HepG2 (cell line): ENCODE data around the gene TBL2. TPM values are rescaled to one million over a fixed set of nuclear protein-coding genes. Genes with fewer than 3 reads are reported as not detected.
A peak's percentile ranks its signal among the peaks of the same experiment; 100 is the strongest.

Experiments used
- CBX2 ChIP-seq, 2 experiments: fragments of 200-600 bp in 1 of 2; sonication (generic); formaldehyde crosslinking in 1 of 2; IDR thresholded peaks; 2 replicates each; pipeline versions ENCODE4 v1.7.0 to v1.8.1; 2018 to 2022; ENCODE audit warnings: low read depth in 2 of 2, low read length in 1 of 2, mild to moderate bottlenecking in 1 of 2, missing genetic modification reagents in 1 of 2
- CREB3 ChIP-seq: sonication (generic); formaldehyde crosslinking; IDR thresholded peaks from 2 replicates; pipeline ENCODE4 v1.5.0; 2020; ENCODE audit warnings: missing genetic modification reagents
- CSRNP1 ChIP-seq: sonication (generic); formaldehyde crosslinking; IDR thresholded peaks from 2 replicates; pipeline ENCODE4 v1.8.1; 2023; ENCODE audit warnings: mild to moderate bottlenecking, missing genetic modification reagents
- HNF1B ChIP-seq: sonication (generic); formaldehyde crosslinking; IDR thresholded peaks from 2 replicates; pipeline ENCODE4 v1.5.1; 2020; ENCODE audit warnings: mild to moderate bottlenecking, moderate library complexity, missing genetic modification reagents
- KDM2A ChIP-seq: sonication (generic); formaldehyde crosslinking; IDR thresholded peaks from 2 replicates; pipeline ENCODE4 v1.4.0; 2020; ENCODE audit warnings: low read depth, missing genetic modification reagents, borderline replicate concordance
- KDM3A ChIP-seq: IDR thresholded peaks from 2 replicates; pipeline ENCODE4 v1.6.1; 2018; ENCODE audit warnings: low read depth, missing compliant biosample characterization
- KLF13 ChIP-seq: sonication (generic); formaldehyde crosslinking; IDR thresholded peaks from 2 replicates; pipeline ENCODE4 v1.4.0; 2020; ENCODE audit warnings: mild to moderate bottlenecking, missing genetic modification reagents
- KLF9 ChIP-seq: IDR thresholded peaks from 2 replicates; pipeline ENCODE4 v1.6.1; 2016; ENCODE audit warnings: low read depth
- MNT ChIP-seq: fragments of 450-650 bp; IDR thresholded peaks from 2 replicates; pipeline ENCODE4 v1.6.1; 2016
- RFXANK ChIP-seq: IDR thresholded peaks from 2 replicates; pipeline ENCODE4 v1.6.1; 2016
- RNF2 ChIP-seq: fragments of 450-650 bp; conservative IDR thresholded peaks from 2 replicates; pipeline ENCODE4 v1.6.1; 2016; ENCODE audit warnings: low read depth
- SMARCE1 ChIP-seq: fragments of 450-650 bp; IDR thresholded peaks from 2 replicates; pipeline ENCODE4 v1.6.1; 2017; ENCODE audit warnings: borderline replicate concordance
- SNAPC2 ChIP-seq: sonication (generic); formaldehyde crosslinking; IDR thresholded peaks from 2 replicates; pipeline ENCODE4 v1.8.1; 2022; ENCODE audit warnings: mild to moderate bottlenecking, missing genetic modification reagents
- SUZ12 ChIP-seq: fragments of 150-350 bp; IDR thresholded peaks from 2 replicates; pipeline ENCODE4 v1.6.1; 2014; ENCODE audit warnings: low read depth, low read length
- SYNCRIP ChIP-seq: fragments of 200-400 bp; formaldehyde crosslinking; IDR thresholded peaks from 2 replicates; pipeline ENCODE4 v1.6.1; 2018; ENCODE audit warnings: mild to moderate bottlenecking, low read depth, low read length; ENCODE audit not compliant: insufficient read depth
- U2AF2 ChIP-seq: fragments of 200-400 bp; formaldehyde crosslinking; IDR thresholded peaks from 2 replicates; pipeline ENCODE4 v1.6.1; 2017; ENCODE audit warnings: low read depth, mild to moderate bottlenecking, low read length
- ZNF274 ChIP-seq: sonication (generic); formaldehyde crosslinking; IDR thresholded peaks from 2 replicates; pipeline ENCODE4 v1.5.1; 2020; ENCODE audit warnings: mild to moderate bottlenecking, missing genetic modification reagents
- ZNF460 ChIP-seq: sonication (generic); formaldehyde crosslinking; IDR thresholded peaks from 2 replicates; pipeline ENCODE4 v1.5.1; 2020; ENCODE audit warnings: missing genetic modification reagents, mild to moderate bottlenecking, borderline replicate concordance
- ZNF710 ChIP-seq: sonication (generic); formaldehyde crosslinking; IDR thresholded peaks from 2 replicates; pipeline ENCODE4 v1.5.0; 2020; ENCODE audit warnings: mild to moderate bottlenecking, missing genetic modification reagents, borderline replicate concordance
- ZNF713 ChIP-seq: sonication (generic); formaldehyde crosslinking; IDR thresholded peaks from 2 replicates; pipeline ENCODE4 v1.4.0; 2020; ENCODE audit warnings: mild to moderate bottlenecking, missing genetic modification reagents
- ZNF878 ChIP-seq: sonication (generic); formaldehyde crosslinking; IDR thresholded peaks from 2 replicates; pipeline ENCODE4 v1.8.1; 2023; ENCODE audit warnings: mild to moderate bottlenecking, missing genetic modification reagents, moderate library complexity
- ZNF891 ChIP-seq: sonication (generic); formaldehyde crosslinking; IDR thresholded peaks from 2 replicates; pipeline ENCODE4 v1.5.0; 2020; ENCODE audit warnings: mild to moderate bottlenecking, missing genetic modification reagents
- polyA plus RNA-seq, 8 experiments: library from polyadenylated mRNA; depleted of rRNA in 3 of 8; stranded (reverse) in 7 of 8; unstranded in 1 of 8; fragments of >200 nt; fragmentation: Illumina TruSeq in 4 of 8; extraction: Trizol in 4 of 8; gene quantifications; 2 replicates each; pipeline versions ENCODE4 v1.2.1 to v1.2.3, GENCODE V29; 2011 to 2016; ENCODE audit warnings: low read depth in 4 of 8, missing spikeins in 1 of 8, mixed read lengths in 1 of 8; ENCODE audit not compliant: insufficient read depth in 1 of 8
- total RNA-seq, 5 experiments: library from RNA; depleted of rRNA; stranded (reverse); fragments of >200 nt; fragmentation: Illumina TruSeq; extraction: Trizol; gene quantifications; 2 replicates each; pipeline ENCODE4 v1.2.3, GENCODE V29; 2016; ENCODE audit warnings: low read depth in 1 of 5

Gene TBL2
- total and polyA plus RNA-seq, 2 of the 13 experiments (the other 11 are each of a cell fraction or from before 2014, with no cell fraction given) = 43.4 to 47.2 TPM

- peak; percentile 38 for TF ChIP-seq KDM2A (CRISPR knock-in tag)
- TF ChIP-seq SMARCE1 = no peak
- TF ChIP-seq SNAPC2 = no peak
- no peak for TF ChIP-seq MNT
- no peak for TF ChIP-seq U2AF2
- no peak for TF ChIP-seq CBX2 (IDR thresholded peaks at IDR 0.05; ENCODE audit: low read depth, low read length)
- no peak for TF ChIP-seq CBX2 (CRISPR knock-in tag; IDR thresholded peaks at IDR 0.05; ENCODE audit: low read depth)
- no peak for TF ChIP-seq HNF1B
- 0 out of 2 replicates have a peak, but pooled peaks have one; percentile 54 for TF ChIP-seq CREB3 (CRISPR knock-in tag)
- 0 out of 2 replicates have a peak, but pooled peaks have one; percentile 6 for TF ChIP-seq ZNF891
- TF ChIP-seq KDM3A (CRISPR knock-in tag) = no peak
- no peak for TF ChIP-seq SUZ12
- peak; percentile 56; the same call in 1 of the 2 replicates for TF ChIP-seq KLF9
- no peak for TF ChIP-seq ZNF710 (CRISPR knock-in tag)
- TF ChIP-seq RNF2 = no peak
- no peak for TF ChIP-seq KLF13 (CRISPR knock-in tag)
- no peak for TF ChIP-seq ZNF713 (CRISPR knock-in tag)
- no peak for TF ChIP-seq ZNF460
- TF ChIP-seq ZNF878 = no peak
- TF ChIP-seq RFXANK (CRISPR knock-in tag) = no peak
- no peak for TF ChIP-seq ZNF274 (CRISPR knock-in tag)
- 0 out of 2 replicates have a peak, but pooled peaks have one; percentile 22 for TF ChIP-seq CSRNP1 (CRISPR knock-in tag)
- TF ChIP-seq SYNCRIP = no peak
These were observed at the start of gene TBL2 (continued) for GRCh38 chr7:73578342-73579128.
